ENCODE data around the gene CHIC2.

CHIC2 gene

DNA sequence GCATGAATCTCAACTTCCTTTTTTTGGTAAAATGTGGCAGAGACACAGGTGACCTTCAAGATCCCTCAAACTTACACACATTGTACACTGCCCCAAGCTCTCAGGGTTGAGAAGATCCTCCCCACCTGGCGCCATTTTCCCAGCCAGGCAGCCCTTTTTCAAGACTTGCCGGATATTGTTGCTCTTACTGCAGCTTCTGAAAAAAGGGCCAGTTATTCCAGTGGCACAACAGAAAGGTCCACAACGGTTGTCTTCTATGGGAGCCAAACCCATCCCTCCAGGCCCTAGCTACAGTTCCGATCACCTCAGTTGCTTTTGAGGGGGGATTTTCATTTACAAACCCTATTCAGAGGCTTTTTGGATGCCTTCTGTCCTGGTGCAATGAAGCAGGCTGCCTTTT lies 101.1 kb downstream of the CHIC2 start:
- TF ChIP-seq, protein P1, sequence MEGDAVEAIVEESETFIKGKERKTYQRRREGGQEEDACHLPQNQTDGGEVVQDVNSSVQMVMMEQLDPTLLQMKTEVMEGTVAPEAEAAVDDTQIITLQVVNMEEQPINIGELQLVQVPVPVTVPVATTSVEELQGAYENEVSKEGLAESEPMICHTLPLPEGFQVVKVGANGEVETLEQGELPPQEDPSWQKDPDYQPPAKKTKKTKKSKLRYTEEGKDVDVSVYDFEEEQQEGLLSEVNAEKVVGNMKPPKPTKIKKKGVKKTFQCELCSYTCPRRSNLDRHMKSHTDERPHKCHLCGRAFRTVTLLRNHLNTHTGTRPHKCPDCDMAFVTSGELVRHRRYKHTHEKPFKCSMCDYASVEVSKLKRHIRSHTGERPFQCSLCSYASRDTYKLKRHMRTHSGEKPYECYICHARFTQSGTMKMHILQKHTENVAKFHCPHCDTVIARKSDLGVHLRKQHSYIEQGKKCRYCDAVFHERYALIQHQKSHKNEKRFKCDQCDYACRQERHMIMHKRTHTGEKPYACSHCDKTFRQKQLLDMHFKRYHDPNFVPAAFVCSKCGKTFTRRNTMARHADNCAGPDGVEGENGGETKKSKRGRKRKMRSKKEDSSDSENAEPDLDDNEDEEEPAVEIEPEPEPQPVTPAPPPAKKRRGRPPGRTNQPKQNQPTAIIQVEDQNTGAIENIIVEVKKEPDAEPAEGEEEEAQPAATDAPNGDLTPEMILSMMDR (IDR thresholded peaks at IDR 0.05; ENCODE audit: insufficient read depth, low read length, missing control alignments), result no peak
- CTCF ChIA-PET, result interaction anchor here (1.6 kb wide), 1 partner anchor 11 kb away, joined by 3 read pairs; no protein-coding TSS in a partner anchor
- POLR2A ChIA-PET, result no interaction called here
- no peak overlapping the region for H3K4me3 ChIP-seq (ENCODE audit: low read depth, low read length)
- no peak for DNase-seq (ENCODE audit: low read depth, low spot score)

DNA sequence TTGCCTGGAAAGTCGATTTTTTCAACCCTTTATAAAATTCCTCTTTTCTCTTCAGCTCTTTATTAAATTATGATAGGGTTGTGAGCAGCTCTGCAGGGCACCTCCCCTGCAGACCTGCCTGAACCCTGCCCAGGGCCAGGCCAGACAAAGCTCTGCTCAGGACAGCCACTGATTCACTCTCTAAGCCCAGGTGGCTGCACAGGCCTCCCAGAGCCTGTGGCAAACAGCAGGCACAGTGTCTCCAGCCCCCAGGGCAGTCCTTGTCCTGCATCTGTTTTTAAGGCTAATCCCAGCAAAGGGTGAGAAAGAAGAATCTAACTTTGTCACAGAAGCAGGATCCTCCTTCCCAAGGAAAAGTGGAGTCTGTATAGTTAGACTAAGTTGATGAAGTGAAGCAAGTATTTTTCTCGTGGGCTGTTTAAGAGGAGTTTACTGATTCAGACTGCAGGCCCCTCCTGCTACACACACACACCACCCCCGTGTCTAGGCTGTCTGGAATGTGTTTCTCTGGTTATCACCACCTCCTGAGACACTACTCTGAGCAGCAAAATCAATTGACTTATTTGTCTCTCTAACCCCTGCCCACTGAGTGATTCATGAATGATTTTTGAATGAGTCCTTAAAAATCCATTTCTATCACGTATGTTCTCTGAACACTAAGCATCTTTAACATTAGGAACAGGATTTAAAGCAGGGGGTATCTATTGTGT lies 101.7 kb downstream of the CHIC2 start:
- CTCF ChIA-PET, result interaction anchor here (1.2 to 1.6 kb wide), 2 partner anchors 11 to 54 kb away, joined by 3 to 5 read pairs; no protein-coding TSS in a partner anchor
- H3K4me3 ChIP-seq (ENCODE audit: low read depth, low read length), result no peak overlapping the region
- peak; percentile 72 for DNase-seq (ENCODE audit: low read depth, low spot score)
- POLR2A ChIA-PET, result interaction anchor here (0.6 kb wide), 1 partner anchor 22 kb away, joined by 4 read pairs; no protein-coding TSS in a partner anchor
- TF ChIP-seq, protein P1 (IDR thresholded peaks at IDR 0.05; ENCODE audit: insufficient read depth, low read length, missing control alignments), result no peak

DNA sequence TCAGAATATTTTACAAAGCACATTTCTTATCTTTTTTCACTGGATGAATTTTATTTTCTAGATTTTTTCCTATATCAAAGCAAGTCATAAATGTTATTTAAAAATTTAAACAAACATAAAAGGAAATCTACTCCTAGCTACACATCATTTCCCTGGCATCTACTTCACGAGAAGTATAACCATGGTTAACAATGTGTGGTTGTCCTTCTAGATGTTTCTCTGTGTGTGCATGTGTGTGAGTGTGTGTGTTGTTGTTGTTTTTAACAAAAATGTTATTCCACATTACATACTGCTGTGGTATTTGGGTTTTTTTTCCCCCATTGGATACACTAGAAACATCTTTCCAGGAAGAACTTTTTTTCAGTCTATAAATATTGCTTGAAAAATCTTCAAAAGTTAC lies 103.1 kb downstream of the CHIC2 start:
- CTCF ChIA-PET, result interaction anchor here (1.2 to 2.2 kb wide), 4 partner anchors 14 to 255 kb away, joined by 4 to 6 read pairs (median 5); no protein-coding TSS in a partner anchor

DNA sequence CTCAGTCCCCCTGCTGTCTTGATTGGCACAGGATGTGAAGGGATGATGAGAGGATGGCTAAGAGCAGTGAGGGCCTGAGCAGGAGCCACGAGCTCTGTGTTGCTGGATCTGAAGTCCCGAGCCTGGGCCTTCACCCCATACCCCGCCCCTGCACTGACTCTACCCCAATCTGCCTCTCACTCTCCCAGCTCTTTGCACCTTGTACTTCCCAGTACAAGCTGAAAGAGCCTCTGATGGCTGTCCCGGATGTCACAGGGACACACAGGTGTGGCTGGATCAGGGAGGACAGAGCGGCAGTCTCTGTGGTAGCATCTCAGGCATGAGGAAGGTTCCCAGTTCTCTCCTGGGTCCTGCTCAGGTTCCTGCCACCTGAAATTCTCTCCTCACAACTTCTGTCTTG lies 103.6 kb downstream of the CHIC2 start:
- POLR2A ChIA-PET, result interaction anchor here (1.3 kb wide), 1 partner anchor 27 kb away, joined by 3 read pairs; no protein-coding TSS in a partner anchor
- H3K4me3 ChIP-seq (ENCODE audit: low read depth, low read length), result no peak overlapping the region
- CTCF ChIA-PET, result interaction anchor here (0.7 to 2.2 kb wide), 5 partner anchors 14 to 261 kb away, joined by 3 to 6 read pairs (median 4); no protein-coding TSS in a partner anchor
- TF ChIP-seq, protein P1 (IDR thresholded peaks at IDR 0.05; ENCODE audit: insufficient read depth, low read length, missing control alignments), result no peak
- DNase-seq (ENCODE audit: low read depth, low spot score), result no peak

More for the DNA sequence above, 103.1 kb downstream of the CHIC2 start:
- no peak for DNase-seq (ENCODE audit: low read depth, low spot score)
- TF ChIP-seq, protein P1 (IDR thresholded peaks at IDR 0.05; ENCODE audit: insufficient read depth, low read length, missing control alignments), result no peak
- POLR2A ChIA-PET, result interaction anchor here (1.3 kb wide), 1 partner anchor 27 kb away, joined by 3 read pairs; no protein-coding TSS in a partner anchor
- H3K4me3 ChIP-seq (ENCODE audit: low read depth, low read length), result no peak overlapping the region
